ENCODE measurements around the gene BRINP3.

DNA sequence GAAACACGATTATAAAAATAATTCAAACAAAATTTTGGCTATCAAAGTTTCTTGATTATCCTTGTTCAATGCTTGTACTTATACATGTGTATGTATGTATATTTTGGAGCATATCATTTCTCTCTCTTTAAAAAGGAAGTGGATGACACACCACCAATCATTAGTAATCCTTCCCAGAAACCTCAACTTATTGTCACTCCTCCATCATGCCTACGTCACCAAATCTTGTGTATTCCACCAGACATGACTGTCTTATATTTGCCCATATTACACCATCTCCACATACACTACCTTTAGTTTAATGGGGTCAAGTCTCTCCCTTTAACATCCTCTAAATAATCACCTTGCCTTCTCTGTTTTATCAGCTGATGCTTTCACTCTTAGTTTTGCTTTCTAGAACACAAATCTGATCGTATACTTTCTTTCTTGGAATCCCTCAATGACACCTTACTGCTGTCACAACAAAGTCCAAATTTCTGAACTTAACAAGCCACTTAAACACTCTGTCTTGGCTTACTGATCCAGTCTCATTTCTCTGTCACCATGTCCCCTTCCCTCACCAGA is 124.0 kb downstream of the BRINP3 start:
- TF ChIP-seq, protein P1, sequence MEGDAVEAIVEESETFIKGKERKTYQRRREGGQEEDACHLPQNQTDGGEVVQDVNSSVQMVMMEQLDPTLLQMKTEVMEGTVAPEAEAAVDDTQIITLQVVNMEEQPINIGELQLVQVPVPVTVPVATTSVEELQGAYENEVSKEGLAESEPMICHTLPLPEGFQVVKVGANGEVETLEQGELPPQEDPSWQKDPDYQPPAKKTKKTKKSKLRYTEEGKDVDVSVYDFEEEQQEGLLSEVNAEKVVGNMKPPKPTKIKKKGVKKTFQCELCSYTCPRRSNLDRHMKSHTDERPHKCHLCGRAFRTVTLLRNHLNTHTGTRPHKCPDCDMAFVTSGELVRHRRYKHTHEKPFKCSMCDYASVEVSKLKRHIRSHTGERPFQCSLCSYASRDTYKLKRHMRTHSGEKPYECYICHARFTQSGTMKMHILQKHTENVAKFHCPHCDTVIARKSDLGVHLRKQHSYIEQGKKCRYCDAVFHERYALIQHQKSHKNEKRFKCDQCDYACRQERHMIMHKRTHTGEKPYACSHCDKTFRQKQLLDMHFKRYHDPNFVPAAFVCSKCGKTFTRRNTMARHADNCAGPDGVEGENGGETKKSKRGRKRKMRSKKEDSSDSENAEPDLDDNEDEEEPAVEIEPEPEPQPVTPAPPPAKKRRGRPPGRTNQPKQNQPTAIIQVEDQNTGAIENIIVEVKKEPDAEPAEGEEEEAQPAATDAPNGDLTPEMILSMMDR (IDR thresholded peaks at IDR 0.05; ENCODE audit: low read length): no peak
- TF ChIP-seq EZH2 (IDR thresholded peaks at IDR 0.05; ENCODE audit: borderline replicate concordance, low read length): no peak
